ENCODE results near the gene PYGB.
A peak's percentile ranks its signal among the peaks of the same experiment; 100 is the strongest.

Gene PYGB

DNA sequence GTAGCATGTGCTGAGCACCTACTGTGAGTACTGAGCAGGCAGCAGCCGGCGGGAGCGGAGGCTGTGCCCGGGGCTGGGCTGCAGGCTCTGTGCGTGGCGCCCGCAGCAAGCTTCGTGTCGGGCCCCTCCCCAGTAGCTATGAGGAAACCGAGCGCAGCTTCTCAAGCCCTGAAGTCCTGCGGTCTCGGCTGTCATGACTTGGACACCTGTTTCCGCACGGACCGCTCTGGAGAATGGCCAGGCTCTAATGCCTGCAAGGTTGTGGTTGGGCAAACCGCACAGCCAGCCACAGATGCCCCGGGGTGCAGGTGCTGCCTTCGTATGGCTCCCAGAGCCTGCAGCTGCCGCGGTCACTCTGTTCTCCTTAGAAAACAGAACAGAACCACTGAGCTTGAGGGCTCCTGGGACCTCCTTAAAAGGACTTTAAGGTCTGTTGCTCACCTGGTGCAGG is 33.7 kb downstream of the PYGB start:
- H3K27ac ChIP-seq (ENCODE audit: extremely low read depth, low read depth, low read length), result no peak overlapping the region
- H3K4me1 ChIP-seq (ENCODE audit: control insufficient read depth, insufficient read depth, low read length), result no peaks in the 10 kb centered on the region
- H3K36me3 ChIP-seq (ENCODE audit: control insufficient read depth in 2 of 2, insufficient read depth in 1 of 2, low read length in 2 of 2), result peaks cover 0 to 94% of the 10 kb centered on the region in 2 experiments; a peak in 1 of 3 replicates
- TF ChIP-seq HOXC10 (CRISPR knock-in tag; IDR thresholded peaks at IDR 0.05) (no peak), ZNF558 (tag by site-specific recombination; IDR thresholded peaks at IDR 0.05) (no peak), TCF7L2 (IDR thresholded peaks at IDR 0.05; ENCODE audit: borderline replicate concordance, low read depth, low read length) (no peak), ZFP37 (tag by site-specific recombination; IDR thresholded peaks at IDR 0.05) (no peak), EGR2 (tag by site-specific recombination; IDR thresholded peaks at IDR 0.05; ENCODE audit: low read depth) (no peak), ZNF521 (tag by site-specific recombination; IDR thresholded peaks at IDR 0.05) (no peak), ZNF404 (tag by site-specific recombination; IDR thresholded peaks at IDR 0.05) (no peak), ZNF555 (tag by site-specific recombination; conservative IDR thresholded peaks at IDR 0.05) (no peak), ZNF16 (tag by site-specific recombination; IDR thresholded peaks at IDR 0.05; ENCODE audit: low read depth) (no peak), ZNF148 (tag by site-specific recombination; IDR thresholded peaks at IDR 0.05; ENCODE audit: borderline replicate concordance) (no peak)
- TF ChIP-seq, protein P1, sequence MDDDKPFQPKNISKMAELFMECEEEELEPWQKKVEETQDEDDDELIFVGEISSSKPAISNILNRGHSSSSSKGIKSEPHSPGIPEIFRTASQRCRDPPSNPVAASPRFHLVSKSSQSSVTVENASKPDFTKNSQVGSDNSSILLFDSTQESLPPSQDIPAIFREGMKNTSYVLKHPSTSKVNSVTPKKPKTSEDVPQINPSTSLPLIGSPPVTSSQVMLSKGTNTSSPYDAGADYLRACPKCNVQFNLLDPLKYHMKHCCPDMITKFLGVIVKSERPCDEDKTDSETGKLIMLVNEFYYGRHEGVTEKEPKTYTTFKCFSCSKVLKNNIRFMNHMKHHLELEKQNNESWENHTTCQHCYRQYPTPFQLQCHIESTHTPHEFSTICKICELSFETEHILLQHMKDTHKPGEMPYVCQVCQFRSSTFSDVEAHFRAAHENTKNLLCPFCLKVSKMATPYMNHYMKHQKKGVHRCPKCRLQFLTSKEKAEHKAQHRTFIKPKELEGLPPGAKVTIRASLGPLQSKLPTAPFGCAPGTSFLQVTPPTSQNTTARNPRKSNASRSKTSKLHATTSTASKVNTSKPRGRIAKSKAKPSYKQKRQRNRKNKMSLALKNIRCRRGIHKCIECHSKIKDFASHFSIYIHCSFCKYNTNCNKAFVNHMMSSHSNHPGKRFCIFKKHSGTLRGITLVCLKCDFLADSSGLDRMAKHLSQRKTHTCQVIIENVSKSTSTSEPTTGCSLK (tag by site-specific recombination; IDR thresholded peaks at IDR 0.05), result no peak
- no peak overlapping the region for H3K4me3 ChIP-seq (ENCODE audit: low read depth, low read length)
- POLR2A ChIA-PET, result interaction anchor here (0.6 kb wide), 1 partner anchor 146 kb away, joined by 4 read pairs; no protein-coding TSS in a partner anchor
- no peaks in the 10 kb centered on the region for H3K9me3 ChIP-seq (ENCODE audit: control insufficient read depth, insufficient read depth, low read depth, low read length)
- CTCF ChIA-PET, result no interaction called here

DNA sequence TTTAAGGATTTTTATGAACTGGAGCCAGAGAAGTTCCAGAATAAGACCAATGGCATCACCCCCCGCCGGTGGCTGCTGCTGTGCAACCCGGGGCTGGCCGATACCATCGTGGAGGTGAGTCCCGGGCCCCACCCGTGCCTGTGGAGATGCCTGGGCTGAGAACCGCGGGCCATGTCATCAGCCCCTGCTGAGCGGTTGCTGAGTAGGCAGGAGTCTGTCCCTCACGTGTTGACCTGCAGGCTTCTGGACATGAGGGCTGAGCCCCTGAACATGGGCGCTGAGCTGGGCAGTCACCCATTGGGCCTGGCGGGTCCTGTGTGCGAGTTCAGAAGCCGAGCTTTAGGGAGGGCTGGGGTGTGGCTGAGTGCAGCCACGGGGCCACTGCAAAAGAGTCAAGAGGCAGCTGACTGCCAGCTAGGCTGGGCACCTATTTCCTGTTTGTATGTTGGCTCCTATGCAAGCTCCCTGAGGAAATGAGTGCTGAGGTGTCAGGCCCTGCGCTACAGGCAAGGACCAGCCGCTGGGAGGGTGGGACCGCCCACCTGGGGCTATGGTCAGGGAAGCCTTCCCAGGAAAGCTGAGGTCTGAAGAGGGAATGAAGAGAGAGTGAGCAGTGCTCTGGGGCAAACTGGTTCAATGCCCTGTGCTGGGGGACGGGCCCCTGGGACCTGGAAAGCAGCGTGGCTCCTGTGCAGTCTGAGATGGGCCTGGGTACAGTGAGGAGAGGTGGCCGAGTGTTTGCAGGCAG is 34.3 kb downstream of the PYGB start:
- Histone ChIP-seq H3K36me3 (ENCODE audit: control insufficient read depth in 2 of 2, insufficient read depth in 1 of 2, low read length in 2 of 2) (peaks cover 0 to 94% of the 10 kb centered on the region in 2 experiments; a peak in 2 of 3 replicates), H3K9me3 (ENCODE audit: control insufficient read depth, insufficient read depth, low read depth, low read length) (no peaks in the 10 kb centered on the region), H3K4me1 (ENCODE audit: control insufficient read depth, insufficient read depth, low read length) (no peaks in the 10 kb centered on the region), H3K4me3 (ENCODE audit: low read depth, low read length) (no peak overlapping the region), H3K27ac (ENCODE audit: extremely low read depth, low read depth, low read length) (no peak overlapping the region)
- ChIA-PET POLR2A (no interaction called here), CTCF (interaction anchor here (0.6 kb wide), 1 partner anchor 117 kb away, joined by 3 read pairs; no protein-coding TSS in a partner anchor)
- TF ChIP-seq ZIC2 (tag by site-specific recombination; IDR thresholded peaks at IDR 0.05) (peak; percentile 83), SP3 (tag by site-specific recombination; IDR thresholded peaks at IDR 0.05) (no peak), ZNF837 (tag by site-specific recombination; IDR thresholded peaks at IDR 0.05) (no peak), ZNF596 (tag by site-specific recombination; IDR thresholded peaks at IDR 0.05) (no peak), ZNF701 (tag by site-specific recombination; IDR thresholded peaks at IDR 0.05) (no peak), ZNF776 (tag by site-specific recombination; IDR thresholded peaks at IDR 0.05; ENCODE audit: borderline replicate concordance) (no peak)
- TF ChIP-seq, protein P2, sequence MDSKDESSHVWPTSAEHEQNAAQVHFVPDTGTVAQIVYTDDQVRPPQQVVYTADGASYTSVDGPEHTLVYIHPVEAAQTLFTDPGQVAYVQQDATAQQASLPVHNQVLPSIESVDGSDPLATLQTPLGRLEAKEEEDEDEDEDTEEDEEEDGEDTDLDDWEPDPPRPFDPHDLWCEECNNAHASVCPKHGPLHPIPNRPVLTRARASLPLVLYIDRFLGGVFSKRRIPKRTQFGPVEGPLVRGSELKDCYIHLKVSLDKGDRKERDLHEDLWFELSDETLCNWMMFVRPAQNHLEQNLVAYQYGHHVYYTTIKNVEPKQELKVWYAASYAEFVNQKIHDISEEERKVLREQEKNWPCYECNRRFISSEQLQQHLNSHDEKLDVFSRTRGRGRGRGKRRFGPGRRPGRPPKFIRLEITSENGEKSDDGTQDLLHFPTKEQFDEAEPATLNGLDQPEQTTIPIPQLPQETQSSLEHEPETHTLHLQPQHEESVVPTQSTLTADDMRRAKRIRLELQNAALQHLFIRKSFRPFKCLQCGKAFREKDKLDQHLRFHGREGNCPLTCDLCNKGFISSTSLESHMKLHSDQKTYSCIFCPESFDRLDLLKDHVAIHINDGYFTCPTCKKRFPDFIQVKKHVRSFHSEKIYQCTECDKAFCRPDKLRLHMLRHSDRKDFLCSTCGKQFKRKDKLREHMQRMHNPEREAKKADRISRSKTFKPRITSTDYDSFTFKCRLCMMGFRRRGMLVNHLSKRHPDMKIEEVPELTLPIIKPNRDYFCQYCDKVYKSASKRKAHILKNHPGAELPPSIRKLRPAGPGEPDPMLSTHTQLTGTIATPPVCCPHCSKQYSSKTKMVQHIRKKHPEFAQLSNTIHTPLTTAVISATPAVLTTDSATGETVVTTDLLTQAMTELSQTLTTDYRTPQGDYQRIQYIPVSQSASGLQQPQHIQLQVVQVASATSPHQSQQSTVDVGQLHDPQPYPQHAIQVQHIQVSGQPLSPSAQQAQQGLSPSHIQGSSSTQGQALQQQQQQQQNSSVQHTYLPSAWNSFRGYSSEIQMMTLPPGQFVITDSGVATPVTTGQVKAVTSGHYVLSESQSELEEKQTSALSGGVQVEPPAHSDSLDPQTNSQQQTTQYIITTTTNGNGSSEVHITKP (tag by site-specific recombination; IDR thresholded peaks at IDR 0.05), result peak; percentile 33; the same call in 1 of the 2 replicates
- TF ChIP-seq, protein P3, sequence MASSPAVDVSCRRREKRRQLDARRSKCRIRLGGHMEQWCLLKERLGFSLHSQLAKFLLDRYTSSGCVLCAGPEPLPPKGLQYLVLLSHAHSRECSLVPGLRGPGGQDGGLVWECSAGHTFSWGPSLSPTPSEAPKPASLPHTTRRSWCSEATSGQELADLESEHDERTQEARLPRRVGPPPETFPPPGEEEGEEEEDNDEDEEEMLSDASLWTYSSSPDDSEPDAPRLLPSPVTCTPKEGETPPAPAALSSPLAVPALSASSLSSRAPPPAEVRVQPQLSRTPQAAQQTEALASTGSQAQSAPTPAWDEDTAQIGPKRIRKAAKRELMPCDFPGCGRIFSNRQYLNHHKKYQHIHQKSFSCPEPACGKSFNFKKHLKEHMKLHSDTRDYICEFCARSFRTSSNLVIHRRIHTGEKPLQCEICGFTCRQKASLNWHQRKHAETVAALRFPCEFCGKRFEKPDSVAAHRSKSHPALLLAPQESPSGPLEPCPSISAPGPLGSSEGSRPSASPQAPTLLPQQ (tag by site-specific recombination; IDR thresholded peaks at IDR 0.05), result no peak
